Melanocyte of skin (primary cell): ENCODE measurements around the gene SLC16A1. TPM values are rescaled to one million over a fixed set of nuclear protein-coding genes. Genes with fewer than 3 reads are reported as not detected.

Experiments
- small RNA-seq, 2 donors: library from RNA; depleted of rRNA; stranded (forward); fragments of <200 nt; gene quantifications; one replicate each; pipeline ENCODE3, GENCODE V24; 2012
- total RNA-seq, 2 donors: library from RNA; depleted of rRNA; stranded (reverse); fragments of >200 nt; gene quantifications; 2 replicates each; pipeline ENCODE4 v1.2.3, GENCODE V29; 2012

The SLC16A1 gene
- 10 to 100 TPM; 68.9 to 69.9 TPM for total RNA-seq

GRCh38 chr1:112955773-112956543 is at the start of gene SLC16A1:
Gene SLC16A1 (minus strand): TSS chr1:112956196. CDS start chr1:112929308, 26,888 bp downstream.

Small RNA genes lying within 50 kb of the gene (small RNA-seq; reads per million reads assigned to genes)
- gene AL390729.2, result 0 reads per million in 2 donors

Other genes starting within 250 kb of the SLC16A1 start
- 100 to 1,000 TPM; 199 to 233 TPM for gene RHOC, start 249.1 kb downstream of the SLC16A1 start, total RNA-seq
- gene PPM1J, start 240.9 kb downstream of the SLC16A1 start, total RNA-seq, result under 1 TPM in 1 of 2 donors, not detected in 1; 0.33 TPM
- 10 to 100 TPM; 13.1 to 20.3 TPM for gene LRIG2, start 117.0 kb upstream of the SLC16A1 start, total RNA-seq